ENCODE results near the gene POM121L2. TPM values are rescaled to one million over a fixed set of nuclear protein-coding genes. Genes with fewer than 3 reads are reported as not detected.
A peak's percentile ranks its signal among the peaks of the same experiment; 100 is the strongest.

Gene POM121L2
- total RNA-seq, 1 experiment from 2014 or later, result not detected

GRCh38 chr6:27273783-27274182, 38.3 kb downstream of the POM121L2 start:
- WGBS (ENCODE audit: extremely low coverage, insufficient read length, low lambda C conversion rate), result no CpG with 5 or more reads among the region's 11 CpGs
- Histone ChIP-seq H3K14ac (ENCODE audit: insufficient read depth, low read length) (no peak overlapping the region), H4K91ac (ENCODE audit: insufficient read length, low read depth, low read length) (no peak overlapping the region), H4K8ac (replicated peaks; ENCODE audit: insufficient read length, low read depth, low read length) (no peak overlapping the region), H3K79me1 (ENCODE audit: insufficient read depth, low read depth, low read length, poor library complexity, severe bottlenecking) (no peaks in the 10 kb centered on the region), H2AFZ (ENCODE audit: low read length) (no peak overlapping the region), H3K79me2 (ENCODE audit: insufficient read depth, low read length) (no peaks in the 10 kb centered on the region), H3K23me2 (ENCODE audit: insufficient read length, low read depth, low read length, poor library complexity, severe bottlenecking) (no peaks in the 10 kb centered on the region), H2BK12ac (ENCODE audit: insufficient read length, low read depth, low read length) (no peak overlapping the region), H3K27me3 (ENCODE audit: insufficient read depth, low read length) (no peaks in the 10 kb centered on the region; the same call in 1 of the 2 replicates), H3K9me3 (ENCODE audit: control insufficient read depth, low read depth, low read length) (no peaks in the 10 kb centered on the region), H2BK120ac (ENCODE audit: low read depth, low read length, poor library complexity, severe bottlenecking) (no peak overlapping the region), H2BK15ac (ENCODE audit: low read depth, low read length) (no peak overlapping the region), H2BK20ac (ENCODE audit: low read depth, low read length, poor library complexity, severe bottlenecking) (no peak overlapping the region), H2BK5ac (ENCODE audit: insufficient read length, low read length) (no peak overlapping the region), H3K23ac (ENCODE audit: insufficient read length, low read depth, low read length) (no peak overlapping the region), H4K20me1 (ENCODE audit: control insufficient read depth, insufficient read depth, insufficient read length) (no peaks in the 10 kb centered on the region), H3K27ac (ENCODE audit: insufficient read length, low read depth, low read length) (no peak overlapping the region), H3K9ac (ENCODE audit: extremely low read depth, insufficient read length, low read length) (no peak overlapping the region), H3K18ac (ENCODE audit: insufficient read length, low read depth, low read length) (no peak overlapping the region), H3K56ac (ENCODE audit: insufficient read length, low read depth, low read length) (no peak overlapping the region), H3T11ph (ENCODE audit: low read length) (no peak overlapping the region), H3K4me2 (ENCODE audit: insufficient read depth, insufficient read length, low read length) (no peak overlapping the region), H3K4ac (ENCODE audit: low read depth, low read length) (no peak overlapping the region), H4K5ac (ENCODE audit: insufficient read length, low read depth, low read length) (no peak overlapping the region), H2AK5ac (ENCODE audit: insufficient read length, low read length) (no peak overlapping the region), H3K4me1 (ENCODE audit: insufficient read depth, low read length) (no peaks in the 10 kb centered on the region)
- no peak for TF ChIP-seq CTCF (conservative IDR thresholded peaks at IDR 0.05)
- Mint-ChIP-seq H3K27ac (no peak overlapping the region), H3K36me3 (ENCODE audit: insufficient read depth in 1 of 3, low read depth in 3 of 3) (no peaks in the 10 kb centered on the region), H3K4me1 (peaks cover 2% of the 10 kb centered on the region in 2 experiments; a peak in 3 of 4 replicates), H3K4me3 (peak overlapping the region; percentile 25 to 36; a peak in 2 of 5 replicates), H3K9me3 (0 out of 5 replicates have a peak, but pooled peaks cover 0 to 2% of the 10 kb centered on the region in 2 experiments), H3K27me3 (ENCODE audit: low read depth) (peaks cover 31% of the 10 kb centered on the region)
- no peak for DNase-seq
